Measurements from ENCODE around the gene PRCC. TPM values are rescaled to one million over a fixed set of nuclear protein-coding genes. Genes with fewer than 3 reads are reported as not detected.

PRCC gene
- total and polyA plus RNA-seq, 2 of the 13 experiments (the other 11 are each of a cell fraction or from before 2014, with no cell fraction given), result 24.2 to 40.5 TPM

- TF ChIP-seq HDAC1 (CRISPR knock-in tag; IDR thresholded peaks at IDR 0.05) (peak; percentile 68; the same call in 1 of the 2 replicates), ZNF33A (CRISPR knock-in tag; IDR thresholded peaks at IDR 0.05; ENCODE audit: borderline replicate concordance) (no peak), AGO1 (IDR thresholded peaks at IDR 0.05; ENCODE audit: low read depth, low read length, poor library complexity, severe bottlenecking) (no peak), CAMTA2 (CRISPR knock-in tag; IDR thresholded peaks at IDR 0.05; ENCODE audit: borderline replicate concordance) (no peak), CREM (IDR thresholded peaks at IDR 0.05) (no peak), CREM (CRISPR knock-in tag; IDR thresholded peaks at IDR 0.05) (no peak), ZNF790 (CRISPR knock-in tag; IDR thresholded peaks at IDR 0.05; ENCODE audit: borderline replicate concordance) (no peak), ZNF780A (CRISPR knock-in tag; IDR thresholded peaks at IDR 0.05) (no peak; the same call in 1 of the 2 replicates), ATAD3A (CRISPR knock-in tag; IDR thresholded peaks at IDR 0.05) (no peak), ZMAT3 (CRISPR knock-in tag; conservative IDR thresholded peaks at IDR 0.05) (peak; percentile 91; the same call in 1 of the 2 replicates), HBP1 (CRISPR knock-in tag; IDR thresholded peaks at IDR 0.05; ENCODE audit: low read depth) (peak; percentile 86; the same call in 1 of the 2 replicates), FOXO1 (CRISPR knock-in tag; IDR thresholded peaks at IDR 0.05) (peak; percentile 64; the same call in 1 of the 2 replicates), SP140L (CRISPR knock-in tag; IDR thresholded peaks at IDR 0.05; ENCODE audit: borderline replicate concordance) (no peak), ZNF674 (CRISPR knock-in tag; IDR thresholded peaks at IDR 0.05; ENCODE audit: low read depth) (no peak), ARID4A (CRISPR knock-in tag; IDR thresholded peaks at IDR 0.05; ENCODE audit: borderline replicate concordance) (peak; percentile 87)
- TF ChIP-seq, protein P1, sequence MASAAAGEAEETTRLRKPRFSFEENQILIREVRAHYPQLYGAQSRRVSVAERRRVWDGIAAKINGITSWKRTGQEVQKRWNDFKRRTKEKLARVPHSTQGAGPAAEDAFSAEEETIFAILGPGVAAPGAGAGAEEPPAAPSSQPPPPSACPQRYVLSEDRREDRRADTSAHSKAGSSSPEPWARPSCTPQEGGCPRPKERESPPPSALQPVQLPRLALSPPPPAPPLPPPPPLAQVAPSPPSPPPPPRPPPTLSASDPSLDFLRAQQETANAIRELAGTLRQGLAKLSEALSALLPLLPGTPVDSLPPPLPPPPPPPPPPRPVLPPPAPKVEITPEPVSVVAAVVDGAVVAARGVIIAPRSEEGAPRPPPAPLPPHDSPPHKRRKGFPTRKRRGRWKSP (CRISPR knock-in tag; IDR thresholded peaks at IDR 0.05), result peak; percentile 92
- TF ChIP-seq, protein P2, sequence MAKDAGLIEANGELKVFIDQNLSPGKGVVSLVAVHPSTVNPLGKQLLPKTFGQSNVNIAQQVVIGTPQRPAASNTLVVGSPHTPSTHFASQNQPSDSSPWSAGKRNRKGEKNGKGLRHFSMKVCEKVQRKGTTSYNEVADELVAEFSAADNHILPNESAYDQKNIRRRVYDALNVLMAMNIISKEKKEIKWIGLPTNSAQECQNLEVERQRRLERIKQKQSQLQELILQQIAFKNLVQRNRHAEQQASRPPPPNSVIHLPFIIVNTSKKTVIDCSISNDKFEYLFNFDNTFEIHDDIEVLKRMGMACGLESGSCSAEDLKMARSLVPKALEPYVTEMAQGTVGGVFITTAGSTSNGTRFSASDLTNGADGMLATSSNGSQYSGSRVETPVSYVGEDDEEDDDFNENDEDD (CRISPR knock-in tag; IDR thresholded peaks at IDR 0.05; ENCODE audit: borderline replicate concordance), result peak; percentile 97
- TF ChIP-seq, protein P3, sequence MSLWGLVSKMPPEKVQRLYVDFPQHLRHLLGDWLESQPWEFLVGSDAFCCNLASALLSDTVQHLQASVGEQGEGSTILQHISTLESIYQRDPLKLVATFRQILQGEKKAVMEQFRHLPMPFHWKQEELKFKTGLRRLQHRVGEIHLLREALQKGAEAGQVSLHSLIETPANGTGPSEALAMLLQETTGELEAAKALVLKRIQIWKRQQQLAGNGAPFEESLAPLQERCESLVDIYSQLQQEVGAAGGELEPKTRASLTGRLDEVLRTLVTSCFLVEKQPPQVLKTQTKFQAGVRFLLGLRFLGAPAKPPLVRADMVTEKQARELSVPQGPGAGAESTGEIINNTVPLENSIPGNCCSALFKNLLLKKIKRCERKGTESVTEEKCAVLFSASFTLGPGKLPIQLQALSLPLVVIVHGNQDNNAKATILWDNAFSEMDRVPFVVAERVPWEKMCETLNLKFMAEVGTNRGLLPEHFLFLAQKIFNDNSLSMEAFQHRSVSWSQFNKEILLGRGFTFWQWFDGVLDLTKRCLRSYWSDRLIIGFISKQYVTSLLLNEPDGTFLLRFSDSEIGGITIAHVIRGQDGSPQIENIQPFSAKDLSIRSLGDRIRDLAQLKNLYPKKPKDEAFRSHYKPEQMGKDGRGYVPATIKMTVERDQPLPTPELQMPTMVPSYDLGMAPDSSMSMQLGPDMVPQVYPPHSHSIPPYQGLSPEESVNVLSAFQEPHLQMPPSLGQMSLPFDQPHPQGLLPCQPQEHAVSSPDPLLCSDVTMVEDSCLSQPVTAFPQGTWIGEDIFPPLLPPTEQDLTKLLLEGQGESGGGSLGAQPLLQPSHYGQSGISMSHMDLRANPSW (CRISPR knock-in tag; IDR thresholded peaks at IDR 0.05; ENCODE audit: borderline replicate concordance), result no peak; the same call in 1 of the 2 replicates
These were observed 46.6 kb downstream of the PRCC start (continued) for GRCh38 chr1:156813750-156814570.
